Astrocyte (in vitro differentiated cells and primary cell): ENCODE measurements around the gene REG1A.

Source experiments
- EZH2 ChIP-seq: IDR thresholded peaks from 2 replicates; pipeline ENCODE4 v1.6.1; 2012; ENCODE audit warnings: mild to moderate bottlenecking, low read length, inconsistent platforms; ENCODE audit not compliant: insufficient read depth
- TF ChIP-seq, protein P1 (sequence below): IDR thresholded peaks from 2 replicates; pipeline ENCODE4 v1.5.1; 2011; ENCODE audit warnings: low read depth, mild to moderate bottlenecking, inconsistent platforms, low read length, moderate library complexity; ENCODE audit not compliant: insufficient read depth

DNA sequence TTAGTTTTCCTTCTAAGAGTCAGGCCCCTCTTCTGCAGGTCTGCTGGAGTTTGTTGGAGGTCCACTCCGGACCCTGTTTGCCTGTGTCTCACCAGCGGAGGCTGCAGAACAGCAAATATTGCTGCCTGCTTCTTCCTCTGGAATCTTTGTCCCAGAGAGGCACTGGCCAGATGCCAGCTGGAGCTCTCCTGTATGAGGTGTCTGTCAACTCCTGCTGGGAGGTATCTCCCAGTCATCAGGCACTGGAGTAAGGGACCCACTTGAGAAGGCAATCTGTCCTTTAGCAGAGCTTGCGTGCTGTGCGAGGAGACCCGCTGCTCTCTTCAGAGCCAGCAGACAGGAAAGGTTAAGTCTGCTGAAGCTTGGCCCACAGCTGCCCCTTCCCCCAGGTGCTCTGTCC lies 37.3 kb upstream of the REG1A start:
- TF ChIP-seq, protein P1, sequence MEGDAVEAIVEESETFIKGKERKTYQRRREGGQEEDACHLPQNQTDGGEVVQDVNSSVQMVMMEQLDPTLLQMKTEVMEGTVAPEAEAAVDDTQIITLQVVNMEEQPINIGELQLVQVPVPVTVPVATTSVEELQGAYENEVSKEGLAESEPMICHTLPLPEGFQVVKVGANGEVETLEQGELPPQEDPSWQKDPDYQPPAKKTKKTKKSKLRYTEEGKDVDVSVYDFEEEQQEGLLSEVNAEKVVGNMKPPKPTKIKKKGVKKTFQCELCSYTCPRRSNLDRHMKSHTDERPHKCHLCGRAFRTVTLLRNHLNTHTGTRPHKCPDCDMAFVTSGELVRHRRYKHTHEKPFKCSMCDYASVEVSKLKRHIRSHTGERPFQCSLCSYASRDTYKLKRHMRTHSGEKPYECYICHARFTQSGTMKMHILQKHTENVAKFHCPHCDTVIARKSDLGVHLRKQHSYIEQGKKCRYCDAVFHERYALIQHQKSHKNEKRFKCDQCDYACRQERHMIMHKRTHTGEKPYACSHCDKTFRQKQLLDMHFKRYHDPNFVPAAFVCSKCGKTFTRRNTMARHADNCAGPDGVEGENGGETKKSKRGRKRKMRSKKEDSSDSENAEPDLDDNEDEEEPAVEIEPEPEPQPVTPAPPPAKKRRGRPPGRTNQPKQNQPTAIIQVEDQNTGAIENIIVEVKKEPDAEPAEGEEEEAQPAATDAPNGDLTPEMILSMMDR, result no peak
- no peak for TF ChIP-seq EZH2
